GM21786 (cell line): Measurements from ENCODE around the gene XDH.
A peak's percentile ranks its signal among the peaks of the same experiment; 100 is the strongest.

Experiments
- ATAC-seq: cut with Tn5 transposase; IDR thresholded peaks from one replicate; pipeline ENCODE4 v1.9.1; 2021; ENCODE audit not compliant: unreplicated experiment

Gene XDH

GRCh38 chr2:31333046-31333445 is 81.5 kb downstream of the XDH start:
- ATAC-seq = no peak

- ATAC-seq = no peak
These were observed 82.0 kb downstream of the XDH start for GRCh38 chr2:31332521-31332920.

GRCh38 chr2:31331156-31331555 is 83.4 kb downstream of the XDH start:
- no peak for ATAC-seq

DNA sequence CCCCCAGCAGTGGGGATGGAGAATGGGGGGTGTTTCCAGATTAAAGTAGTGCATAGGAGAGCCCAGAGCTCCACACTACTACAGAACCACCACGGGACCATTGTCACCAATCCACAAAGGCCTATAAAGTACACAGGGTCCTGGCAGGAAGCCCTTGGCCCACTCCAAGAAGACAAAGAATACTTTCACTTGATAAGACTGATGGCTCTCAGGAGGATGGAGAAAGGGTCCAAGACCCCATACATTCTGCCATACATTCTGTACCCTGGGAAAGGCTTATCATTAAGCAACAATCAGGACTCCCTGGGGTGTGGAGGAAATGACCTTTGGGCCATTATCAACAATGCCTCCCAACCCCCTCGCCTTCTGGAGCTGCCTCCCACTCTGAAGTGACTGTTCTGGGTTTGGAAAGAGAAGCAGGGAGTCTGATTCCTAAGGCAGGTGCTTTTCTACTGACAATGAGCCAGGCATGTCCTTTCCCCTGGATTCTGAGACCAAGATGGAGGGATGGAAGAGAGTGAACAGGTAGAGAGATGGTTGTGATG is 85.4 kb downstream of the XDH start:
- no peak for ATAC-seq

DNA sequence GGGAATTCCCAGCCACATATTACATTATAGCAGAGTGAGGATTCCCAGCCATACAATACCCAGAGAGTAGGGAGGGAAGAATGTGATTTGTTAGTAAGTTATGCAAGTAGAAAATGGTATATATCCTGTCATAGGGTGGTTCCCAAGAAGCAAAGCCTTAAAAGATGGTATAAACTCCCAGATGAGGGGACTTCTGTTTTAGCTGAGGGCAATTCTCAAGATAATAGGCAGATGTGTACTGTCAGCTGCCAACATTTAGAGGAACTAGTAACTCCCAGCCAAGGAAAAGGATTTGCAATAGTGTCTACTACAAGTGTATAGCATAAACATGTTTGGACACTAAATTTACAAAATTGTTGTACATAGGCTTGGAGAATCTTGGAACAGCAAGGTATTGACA is 86.5 kb downstream of the XDH start:
- ATAC-seq = no peak

- no peak for ATAC-seq
These were observed 87.0 kb downstream of the XDH start for GRCh38 chr2:31327505-31327904.

DNA sequence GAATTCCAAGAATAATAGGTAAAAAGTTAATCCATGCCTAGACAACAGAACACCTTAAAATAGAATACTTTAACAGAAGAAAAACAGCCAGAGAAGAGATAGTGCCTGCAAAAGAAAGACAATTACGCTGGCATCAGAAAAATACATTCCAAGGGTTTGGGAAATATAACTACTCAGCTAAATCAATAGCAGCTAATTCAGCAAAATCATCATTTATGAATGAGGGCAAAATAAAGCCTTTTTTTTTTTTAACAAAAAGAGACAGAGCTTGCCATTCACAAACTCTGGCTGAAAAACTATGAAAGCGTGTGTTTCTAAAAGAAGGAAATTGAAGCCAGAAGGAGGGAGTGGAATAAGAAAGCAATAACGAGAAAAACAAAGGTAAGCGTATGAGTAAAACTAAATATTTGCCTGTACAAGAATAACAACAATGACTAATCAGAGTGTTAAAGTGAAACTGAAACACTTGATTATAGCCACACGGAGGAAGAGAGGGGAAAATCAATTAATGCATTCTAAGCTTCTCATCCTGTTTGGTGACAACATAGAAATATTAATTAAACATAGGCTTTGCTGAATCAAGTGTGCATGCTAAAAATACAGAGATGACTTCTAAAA is 90.4 kb downstream of the XDH start:
- ATAC-seq = peak; percentile 73

GRCh38 chr2:31322371-31322770 is 92.2 kb downstream of the XDH start:
- no peak for ATAC-seq

DNA sequence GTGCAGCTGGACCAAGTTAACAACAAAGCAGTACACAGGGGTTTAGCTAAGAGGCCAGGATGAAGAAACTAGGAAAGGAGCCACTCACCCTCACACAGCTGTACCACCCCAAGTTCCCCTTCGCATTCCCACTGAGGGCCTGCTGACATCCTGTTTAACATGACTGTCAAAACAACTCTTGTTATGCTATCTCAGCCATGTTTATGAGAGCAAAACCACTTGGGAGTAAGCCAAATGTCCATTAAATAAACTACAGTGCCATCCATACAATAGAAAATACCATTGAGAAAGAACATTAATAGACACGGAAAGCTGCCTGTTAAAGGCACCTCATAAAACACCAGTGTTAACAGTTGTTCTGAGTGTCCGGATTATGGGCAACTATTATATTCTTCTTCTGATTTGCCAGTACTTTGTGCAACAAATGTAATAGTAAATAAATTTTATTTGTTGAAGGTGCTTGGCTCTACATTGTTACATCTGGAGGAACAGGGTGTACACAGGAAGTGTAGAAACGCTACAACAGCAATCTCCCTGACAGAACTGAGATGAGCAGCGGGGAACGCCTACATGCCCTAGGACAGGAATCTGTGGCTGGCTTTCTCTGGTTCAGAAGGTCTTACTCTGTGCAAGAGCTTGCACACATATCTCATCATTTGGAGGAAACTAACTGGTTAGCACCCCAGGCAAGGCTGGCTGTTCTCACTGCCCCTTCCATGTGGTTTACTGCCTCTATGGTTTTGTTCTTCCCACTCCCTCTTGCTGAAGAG is 95.0 kb downstream of the XDH start:
- ATAC-seq = no peak

GRCh38 chr2:31318361-31319336 is 95.9 kb downstream of the XDH start:
- ATAC-seq = peak; percentile 78

GRCh38 chr2:31317396-31317795 is 97.1 kb downstream of the XDH start:
- ATAC-seq = no peak

DNA sequence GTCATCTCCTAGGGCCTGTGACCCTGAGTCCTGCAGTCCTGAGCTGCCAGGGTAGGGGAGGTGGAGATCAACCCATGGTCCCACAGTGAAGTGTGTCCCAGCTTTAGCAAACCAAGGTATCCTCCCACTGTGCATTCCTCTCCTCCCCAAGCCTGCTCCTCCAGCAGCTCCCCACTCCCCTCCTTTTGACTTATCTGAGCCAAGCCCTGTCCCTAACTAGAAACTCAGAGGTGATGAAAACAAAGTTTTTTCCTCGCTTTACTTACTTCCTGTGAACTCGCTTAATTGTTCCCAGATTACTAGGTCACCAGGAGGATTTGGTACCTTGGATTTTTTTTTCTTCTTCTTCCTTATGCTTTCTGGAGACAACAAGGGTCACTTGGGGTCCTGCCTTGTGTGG is 99.8 kb downstream of the XDH start:
- no peak for ATAC-seq

GRCh38 chr2:31312898-31313297 is 101.6 kb downstream of the XDH start:
- no peak for ATAC-seq

DNA sequence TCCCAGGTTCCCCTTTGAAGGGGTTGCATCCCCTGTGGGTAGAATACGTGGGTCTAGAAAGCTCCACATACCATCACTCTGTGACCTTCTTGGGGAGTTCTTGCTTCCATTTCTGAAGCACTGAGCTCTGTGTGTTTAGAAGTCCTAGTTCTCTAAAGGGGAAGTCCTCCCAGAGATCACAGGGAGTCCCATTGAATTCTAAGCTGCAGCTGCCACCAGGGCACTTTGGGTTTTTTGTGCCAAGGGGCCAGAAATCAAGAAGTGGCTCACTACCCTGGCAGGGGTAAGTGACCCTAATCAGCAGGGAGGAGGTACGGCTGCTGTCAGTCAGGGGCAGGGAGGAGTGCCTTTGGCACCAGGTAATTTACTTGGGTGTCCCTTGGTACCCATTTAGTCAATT is 109.7 kb downstream of the XDH start:
- ATAC-seq = no peak

GRCh38 chr2:31302940-31303563 is 111.5 kb downstream of the XDH start:
- ATAC-seq = no peak

- ATAC-seq = no peak
These were observed 114.2 kb downstream of the XDH start for GRCh38 chr2:31300309-31300708.

DNA sequence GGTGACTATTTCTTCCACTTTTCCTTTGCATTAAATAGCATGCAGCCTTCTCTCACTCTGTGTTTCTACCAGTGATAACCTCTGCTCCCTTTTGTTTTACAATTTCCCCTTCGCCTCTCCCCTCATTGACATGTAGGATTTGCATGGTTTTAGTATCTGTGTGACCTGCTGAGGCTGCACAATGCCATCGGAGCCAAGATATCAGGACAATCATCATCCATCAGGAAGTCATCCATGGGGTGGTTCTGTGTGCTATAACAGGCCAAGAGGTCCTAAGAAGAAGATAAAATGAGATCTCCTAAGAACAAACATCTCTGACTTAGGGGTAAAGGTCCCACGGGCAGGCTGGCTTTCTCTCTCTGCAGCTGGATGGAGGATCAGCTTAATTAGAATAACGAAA is 115.0 kb downstream of the XDH start:
- ATAC-seq = no peak

GRCh38 chr2:31297751-31298150 is 116.8 kb downstream of the XDH start:
- ATAC-seq = no peak

- no peak for ATAC-seq
These were observed 117.8 kb downstream of the XDH start for GRCh38 chr2:31296641-31297287.

DNA sequence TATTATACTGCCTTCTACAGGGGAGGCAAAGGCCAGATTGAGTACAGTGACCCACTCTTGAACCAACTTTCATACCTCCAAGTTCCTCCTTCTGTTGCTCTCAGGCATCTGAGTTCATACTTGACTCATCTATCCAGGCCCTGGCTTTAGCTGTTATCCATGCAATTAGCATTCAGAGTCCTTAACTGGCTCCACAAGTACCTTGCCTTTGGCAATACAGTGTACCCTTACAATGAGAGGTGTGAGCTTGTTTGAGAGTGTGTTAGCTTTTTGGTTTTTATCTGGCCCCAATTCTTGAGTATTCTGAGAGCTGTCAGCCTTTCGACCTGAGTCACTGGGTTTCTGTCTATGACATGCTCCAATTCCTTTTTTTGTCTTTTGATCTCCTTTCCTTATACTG is 120.3 kb downstream of the XDH start:
- no peak for ATAC-seq
